HepG2 (cell line): ENCODE measurements around the gene NTN5. TPM values are rescaled to one million over a fixed set of nuclear protein-coding genes. Genes with fewer than 3 reads are reported as not detected.

ENCODE experiments used
- ATAC-seq: fragments of 200-7000 bp; cut with Tn5 transposase; 3 replicates; pipeline ENCODE4 v1.9.1; 2020; ENCODE audit warnings: mild to moderate bottlenecking, moderate library complexity
- Bru-seq: library from RNA; stranded (reverse); fragments of 400-500 nt; gene quantifications from one replicate; lab custom pipeline; 2021; lab: Mats Ljungman, UMichigan
- BruChase-seq, 2 experiments: library from RNA; stranded (reverse); fragments of 400-500 nt; gene quantifications; one replicate each; lab custom pipeline; 2021; lab: Mats Ljungman, UMichigan
- BruUV-seq: library from RNA; stranded (reverse); fragments of 400-500 nt; replicated peaks from 2 replicates; lab custom pipeline; 2021; lab: Mats Ljungman, UMichigan
- CTCF ChIA-PET: fragments of 300-600 bp; formaldehyde crosslinking; extraction: SDS; loops from one replicate; lab custom pipeline; 2021; ENCODE audit warnings: low total read pairs, inconsistent platforms, low intra/inter-chr PET ratio; lab: Yijun Ruan, JAX
- POLR2A ChIA-PET: fragments of 350-600 bp; sonication (Branson Sonifier 250); formaldehyde crosslinking; loops from one replicate; lab custom pipeline; 2020; ENCODE audit warnings: antibody characterized with exemption, inconsistent platforms; lab: Yijun Ruan, JAX
- DNase-seq: peaks from one replicate; pipeline ENCODE4 v3.0.0-alpha.2; 2015; ENCODE audit warnings: low spot score
- FAIRE-seq: peaks from 3 replicates; lab custom pipeline; 2011; peaks lifted over from hg19 to GRCh38; lab: Jason Lieb, UNC
- H2AFZ ChIP-seq: one replicate; pipeline ENCODE4 v1.6.1; 2011; ENCODE audit warnings: low read length, inconsistent platforms
- H3K27ac ChIP-seq: fragments of 300-600 bp; 3 replicates; pipeline ENCODE4 v1.8.0; 2011; ENCODE audit warnings: mixed run types, mild to moderate bottlenecking, mixed read lengths, low read length, inconsistent platforms; ENCODE audit not compliant: insufficient read depth; ENCODE audit errors: extremely low read length
- H3K27me3 ChIP-seq, 2 experiments: fragments of 200-600 bp in 1 of 2; 2 replicates in 1 of 2; 3 replicates in 1 of 2; pipeline versions ENCODE4 v1.6.0 to v1.8.0; 2011; ENCODE audit warnings: low read length in 2 of 2, mild to moderate bottlenecking in 2 of 2, moderate library complexity in 2 of 2, inconsistent platforms in 1 of 2; ENCODE audit not compliant: insufficient read depth in 2 of 2, control insufficient read depth in 1 of 2
- H3K36me3 ChIP-seq, 2 experiments: fragments of 200-600 bp in 1 of 2; replicated peaks in 1 of 2; 2 replicates in 1 of 2; 3 replicates in 1 of 2; pipeline versions ENCODE4 v1.5.1 to v1.8.0; 2011; ENCODE audit warnings: low read length in 2 of 2, inconsistent platforms in 1 of 2; ENCODE audit not compliant: insufficient read depth in 2 of 2, control insufficient read depth in 1 of 2
- H3K4me1 ChIP-seq: 2 replicates; pipeline ENCODE4 v1.5.1; 2012; ENCODE audit warnings: low read length, inconsistent platforms; ENCODE audit not compliant: insufficient read depth
- H3K4me2 ChIP-seq: 2 replicates; pipeline ENCODE4 v1.6.0; 2011; ENCODE audit warnings: low read depth, low read length, inconsistent platforms
- H3K4me3 ChIP-seq, 3 experiments: fragments of 200-600 bp in 1 of 3; sonication (generic), shearing (Covaris generic) in 1 of 3; replicated peaks in 1 of 3; 2 replicates each; pipeline ENCODE4 v1.5.1; 2011 to 2016; ENCODE audit warnings: low read length in 3 of 3, inconsistent platforms in 2 of 3, low read depth in 2 of 3, mild to moderate bottlenecking in 2 of 3, control low read depth in 1 of 3, mixed read lengths in 1 of 3; ENCODE audit not compliant: insufficient read depth in 1 of 3
- H3K79me2 ChIP-seq: one replicate; pipeline ENCODE4 v1.6.1; 2011; ENCODE audit warnings: low read length, inconsistent platforms; ENCODE audit not compliant: insufficient read depth
- H3K9ac ChIP-seq: 2 replicates; pipeline ENCODE4 v1.6.0; 2011; ENCODE audit warnings: mild to moderate bottlenecking, low read depth, low read length, inconsistent platforms; ENCODE audit not compliant: insufficient read depth
- H3K9me3 ChIP-seq: 2 replicates; pipeline ENCODE4 v1.5.1; 2012; ENCODE audit warnings: mild to moderate bottlenecking, low read length
- H4K20me1 ChIP-seq: 2 replicates; pipeline ENCODE4 v1.6.0; 2011; ENCODE audit warnings: inconsistent platforms, mild to moderate bottlenecking, low read length, moderate library complexity; ENCODE audit not compliant: insufficient read depth
- SMC3 ChIP-seq: IDR thresholded peaks from 2 replicates; pipeline ENCODE4 v1.6.1; 2011; ENCODE audit warnings: low read length, improper control_type of control experiment
- ZNF546 ChIP-seq: sonication (generic); formaldehyde crosslinking; conservative IDR thresholded peaks from 2 replicates; pipeline ENCODE4 v1.8.1; 2023; ENCODE audit warnings: mild to moderate bottlenecking, missing genetic modification reagents
- ZNF547 ChIP-seq: sonication (generic); formaldehyde crosslinking; IDR thresholded peaks from 2 replicates; pipeline ENCODE4 v1.5.1; 2020; ENCODE audit warnings: mild to moderate bottlenecking, missing genetic modification reagents
- WGBS: methylation state at CpG from one replicate; pipeline ENCODE4 v1.1.6; 2017; ENCODE audit warnings: low lambda C conversion rate; 5-methylcytosine and 5-hydroxymethylcytosine counted together
- in situ Hi-C: cut with HindIII; loops from 2 replicates; pipeline ENCODE4 v1.10.0; 2017; ENCODE audit warnings: low pct_unique_long_range_greater_than_20kb; ENCODE audit not compliant: extremely low pct_ligation_motif_present
- intact Hi-C: fragments of 100-400 bp; cut with micrococcal nuclease; formaldehyde crosslinking; loops from one replicate; pipeline ENCODE4 v1.10.0; 2022; ENCODE audit not compliant: unreplicated experiment
- long read RNA-seq, 2 experiments: library from RNA in 1 of 2; library from polyadenylated mRNA in 1 of 2; stranded (forward) in 1 of 2; unstranded in 1 of 2; transcript quantifications; one replicate each; pipeline ENCODE4 v2.0.0, GENCODE V29; 2019 to 2022
- polyA minus RNA-seq, 3 experiments: library from RNA; depleted of rRNA, polyadenylated mRNA; stranded (reverse); fragments of >200 nt; gene quantifications; 2 replicates each; pipeline ENCODE4 v1.2.3, GENCODE V29; 2011; ENCODE audit warnings: low replicate concordance in 1 of 3
- polyA plus RNA-seq, 8 experiments: library from polyadenylated mRNA; depleted of rRNA in 3 of 8; stranded (reverse) in 7 of 8; unstranded in 1 of 8; fragments of >200 nt; fragmentation: Illumina TruSeq in 4 of 8; extraction: Trizol in 4 of 8; gene quantifications; 2 replicates each; pipeline versions ENCODE4 v1.2.1 to v1.2.3, GENCODE V29; 2011 to 2016; ENCODE audit warnings: low read depth in 4 of 8, missing spikeins in 1 of 8, mixed read lengths in 1 of 8; ENCODE audit not compliant: insufficient read depth in 1 of 8
- total RNA-seq, 5 experiments: library from RNA; depleted of rRNA; stranded (reverse); fragments of >200 nt; fragmentation: Illumina TruSeq; extraction: Trizol; gene quantifications; 2 replicates each; pipeline ENCODE4 v1.2.3, GENCODE V29; 2016; ENCODE audit warnings: low read depth in 1 of 5
- TF ChIP-seq, protein P1 (sequence below): sonication (generic); formaldehyde crosslinking; IDR thresholded peaks from 2 replicates; pipeline ENCODE4 v1.8.0; 2022; ENCODE audit warnings: mild to moderate bottlenecking, missing genetic modification reagents, borderline replicate concordance

The NTN5 gene, protein sequence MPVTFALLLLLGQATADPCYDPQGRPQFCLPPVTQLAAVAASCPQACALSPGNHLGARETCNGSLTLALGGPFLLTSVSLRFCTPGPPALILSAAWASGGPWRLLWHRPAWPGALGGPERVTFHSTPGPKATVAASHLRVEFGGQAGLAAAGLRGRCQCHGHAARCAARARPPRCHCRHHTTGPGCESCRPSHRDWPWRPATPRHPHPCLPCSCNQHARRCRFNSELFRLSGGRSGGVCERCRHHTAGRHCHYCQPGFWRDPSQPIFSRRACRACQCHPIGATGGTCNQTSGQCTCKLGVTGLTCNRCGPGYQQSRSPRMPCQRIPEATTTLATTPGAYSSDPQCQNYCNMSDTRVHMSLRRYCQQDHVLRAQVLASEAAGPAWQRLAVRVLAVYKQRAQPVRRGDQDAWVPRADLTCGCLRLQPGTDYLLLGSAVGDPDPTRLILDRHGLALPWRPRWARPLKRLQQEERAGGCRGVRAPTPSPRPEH
- total RNA-seq (2016; rRNA removed; fragmentation: Illumina TruSeq; extraction: Trizol) (not detected in 2 replicates), polyA plus RNA-seq (2011; rRNA removed) (0.03 and 0.05 TPM in 2 replicates), polyA minus RNA-seq (2011; rRNA and poly(A)+ RNA removed; ENCODE audit: low replicate concordance) (not detected in 2 replicates), Bru-seq, nascent RNA (percentile 11 among the genes with signal in this experiment), BruChase-seq, experiment 1, labeled RNA remaining after a 6-hour chase (percentile 15 among the genes with signal in this experiment), BruChase-seq, experiment 2, labeled RNA remaining after a 2-hour chase (percentile 17 among the genes with signal in this experiment)
- not detected in 2 replicates for total RNA-seq (2016; cell fraction: cytosol; rRNA removed; fragmentation: Illumina TruSeq; extraction: Trizol; ENCODE audit: low read depth)
- not detected in 2 replicates for total RNA-seq (2016; cell fraction: insoluble cytoplasmic fraction; rRNA removed; fragmentation: Illumina TruSeq; extraction: Trizol)
- total RNA-seq (2016; cell fraction: membrane; rRNA removed; fragmentation: Illumina TruSeq; extraction: Trizol) = not detected in 2 replicates
- not detected in 2 replicates for total RNA-seq (2016; cell fraction: nucleus; rRNA removed; fragmentation: Illumina TruSeq; extraction: Trizol)
- not detected in 2 replicates for polyA plus RNA-seq (2011; cell fraction: cytosol; rRNA removed)
- polyA plus RNA-seq (2011; cell fraction: nucleus; rRNA removed) = 0.27 and 0.42 TPM in 2 replicates
- polyA plus RNA-seq (2012) = 0.12 TPM in 1 of 2 replicates, not detected in the other
- polyA plus RNA-seq (2016; cell fraction: cytosol; fragmentation: Illumina TruSeq; extraction: Trizol; ENCODE audit: low read depth) = not detected in 2 replicates
- not detected in 2 replicates for polyA plus RNA-seq (2016; cell fraction: insoluble cytoplasmic fraction; fragmentation: Illumina TruSeq; extraction: Trizol; ENCODE audit: low read depth)
- not detected in 2 replicates for polyA plus RNA-seq (2016; cell fraction: membrane; fragmentation: Illumina TruSeq; extraction: Trizol; ENCODE audit: low read depth)
- not detected in 2 replicates for polyA plus RNA-seq (2016; cell fraction: nucleus; fragmentation: Illumina TruSeq; extraction: Trizol; ENCODE audit: insufficient read depth, low read depth)
- polyA minus RNA-seq (2011; cell fraction: cytosol; rRNA and poly(A)+ RNA removed) = not detected in 2 replicates
- not detected in 2 replicates for polyA minus RNA-seq (2011; cell fraction: nucleus; rRNA and poly(A)+ RNA removed)
- long read RNA-seq, experiment 1 = 0 reads
- long read RNA-seq, experiment 2 = 0 reads

GRCh38 chr19:48672994-48673393, at the start of gene NTN5:
Gene NTN5 (minus strand): TSS chr19:48673017. CDS start chr19:48670986, 2,031 bp downstream.
- no peak within 1 kb of the TSS for H3K4me2 ChIP-seq
- H3K36me3 ChIP-seq = no peaks in the 10 kb centered on the region
- peaks cover 25% of the 10 kb centered on the region for H3K4me1 ChIP-seq
- no peak within 1 kb of the TSS for H2AFZ ChIP-seq
- in situ Hi-C loops (loop anchor here (10.0 kb wide), 2 partner anchors 112 to 162 kb away; partner anchors contain the start of gene HSD17B14), intact Hi-C loops (no loop called here)
- H3K9ac ChIP-seq = no peak within 1 kb of the TSS
- TF ChIP-seq ZNF546 (CRISPR knock-in tag) (no peak), ZNF547 (CRISPR knock-in tag) (no peak), SMC3 (no peak)
- TF ChIP-seq, protein P1, sequence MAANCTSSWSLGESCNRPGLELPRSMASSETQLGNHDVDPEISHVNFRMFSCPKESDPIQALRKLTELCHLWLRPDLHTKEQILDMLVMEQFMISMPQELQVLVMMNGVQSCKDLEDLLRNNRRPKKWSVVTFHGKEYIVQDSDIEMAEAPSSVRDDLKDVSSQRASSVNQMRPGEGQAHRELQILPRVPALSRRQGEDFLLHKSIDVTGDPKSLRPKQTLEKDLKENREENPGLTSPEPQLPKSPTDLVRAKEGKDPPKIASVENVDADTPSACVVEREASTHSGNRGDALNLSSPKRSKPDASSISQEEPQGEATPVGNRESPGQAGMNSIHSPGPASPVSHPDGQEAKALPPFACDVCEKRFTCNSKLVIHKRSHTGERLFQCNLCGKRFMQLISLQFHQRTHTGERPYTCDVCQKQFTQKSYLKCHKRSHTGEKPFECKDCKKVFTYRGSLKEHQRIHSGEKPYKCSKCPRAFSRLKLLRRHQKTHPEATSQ (CRISPR knock-in tag) = no peak
- CTCF ChIA-PET = no interaction called here
- no peak within 1 kb of the TSS for H3K27ac ChIP-seq
- no peaks in the 10 kb centered on the region for H3K79me2 ChIP-seq
- H3K4me3 ChIP-seq = no peak within 1 kb of the TSS
- peaks cover 4 to 22% of the 10 kb centered on the region in 2 experiments; a peak in 4 of 5 replicates for H3K27me3 ChIP-seq
- WGBS = 51% methylated on average over 9 of the region's 25 CpGs
- no peak for DNase-seq
- POLR2A ChIA-PET = no interaction called here
- BruUV-seq = no TSS peak
- ATAC-seq = no peak
- no peaks in the 10 kb centered on the region for H4K20me1 ChIP-seq
- H3K9me3 ChIP-seq = no peaks in the 10 kb centered on the region
- FAIRE-seq = no peak
